ENCODE measurements around the gene PLEKHO1. TPM values are rescaled to one million over a fixed set of nuclear protein-coding genes. Genes with fewer than 3 reads are reported as not detected.

PLEKHO1 gene
- total and polyA plus RNA-seq, 2 donors (not counting 1 experiment from before 2014, with no cell fraction given) = 48.3 to 65.6 TPM

- no peak overlapping the region for H3K4me3 ChIP-seq (replicated peaks in 1 of 4; ENCODE audit: control extremely low read depth in 1 of 4, insufficient read depth in 1 of 4, low read depth in 3 of 4, low read length in 4 of 4)
- DNase-seq (ENCODE audit: low read depth in 2 of 2) = no peak
- no peaks in the 10 kb centered on the region for H3K9me3 ChIP-seq (ENCODE audit: control insufficient read depth, insufficient read depth, low read depth, low read length)
- H3K27ac ChIP-seq (ENCODE audit: insufficient read depth, low read length) = no peak overlapping the region
- H2AFZ ChIP-seq (ENCODE audit: low read length) = no peak overlapping the region
- H3K27me3 ChIP-seq (ENCODE audit: control insufficient read depth, insufficient read depth, low read length) = no peaks in the 10 kb centered on the region
- no peak overlapping the region for H3K9ac ChIP-seq (ENCODE audit: insufficient read depth, low read length)
- no peaks in the 10 kb centered on the region for H3K79me2 ChIP-seq (ENCODE audit: control insufficient read depth, insufficient read depth, low read length)
- H3K4me1 ChIP-seq (ENCODE audit: control insufficient read depth, extremely low read depth, insufficient read depth, low read length) = no peaks in the 10 kb centered on the region
- H4K20me1 ChIP-seq (ENCODE audit: control insufficient read depth, extremely low read depth, insufficient read depth, low read length) = no peaks in the 10 kb centered on the region
- TF ChIP-seq CTCF (conservative IDR thresholded peaks at IDR 0.05 in 1 of 2, IDR thresholded peaks at IDR 0.05 in 1 of 2; ENCODE audit: low read depth in 1 of 2, low read length in 2 of 2) (no peak), EZH2 (IDR thresholded peaks at IDR 0.05; ENCODE audit: low read length, missing control alignments) (no peak)
- no peaks in the 10 kb centered on the region for H3K36me3 ChIP-seq (ENCODE audit: control insufficient read depth, insufficient read depth, low read length)
- H3K4me2 ChIP-seq (ENCODE audit: extremely low read depth, insufficient read depth, low read length) = no peak overlapping the region
Measured at GRCh38 chr1:150179867-150180266, 30.2 kb downstream of the PLEKHO1 start.

GRCh38 chr1:150180474-150180873 is 30.8 kb downstream of the PLEKHO1 start:
- no peak for TF ChIP-seq EZH2 (IDR thresholded peaks at IDR 0.05; ENCODE audit: low read length, missing control alignments)
- H3K4me1 ChIP-seq (ENCODE audit: control insufficient read depth, extremely low read depth, insufficient read depth, low read length) = no peaks in the 10 kb centered on the region
- no peak overlapping the region for H3K4me3 ChIP-seq (replicated peaks in 1 of 4; ENCODE audit: control extremely low read depth in 1 of 4, insufficient read depth in 1 of 4, low read depth in 3 of 4, low read length in 4 of 4)
- no peak for DNase-seq (ENCODE audit: low read depth in 2 of 2)
- no peaks in the 10 kb centered on the region for H4K20me1 ChIP-seq (ENCODE audit: control insufficient read depth, extremely low read depth, insufficient read depth, low read length)
- no peaks in the 10 kb centered on the region for H3K79me2 ChIP-seq (ENCODE audit: control insufficient read depth, insufficient read depth, low read length)
- no peaks in the 10 kb centered on the region for H3K27me3 ChIP-seq (ENCODE audit: control insufficient read depth, insufficient read depth, low read length)
- H3K27ac ChIP-seq (ENCODE audit: insufficient read depth, low read length) = no peak overlapping the region
- H3K9me3 ChIP-seq (ENCODE audit: control insufficient read depth, insufficient read depth, low read depth, low read length) = no peaks in the 10 kb centered on the region
- H3K9ac ChIP-seq (ENCODE audit: insufficient read depth, low read length) = no peak overlapping the region
- no peak overlapping the region for H3K4me2 ChIP-seq (ENCODE audit: extremely low read depth, insufficient read depth, low read length)
- H3K36me3 ChIP-seq (ENCODE audit: control insufficient read depth, insufficient read depth, low read length) = no peaks in the 10 kb centered on the region
- no peak overlapping the region for H2AFZ ChIP-seq (ENCODE audit: low read length)

GRCh38 chr1:150182247-150182646 is 32.5 kb downstream of the PLEKHO1 start:
- peaks cover 7% of the 10 kb centered on the region for H3K4me1 ChIP-seq (ENCODE audit: control insufficient read depth, extremely low read depth, insufficient read depth, low read length)
- H3K27ac ChIP-seq (ENCODE audit: insufficient read depth, low read length) = no peak overlapping the region
- H4K20me1 ChIP-seq (ENCODE audit: control insufficient read depth, extremely low read depth, insufficient read depth, low read length) = no peaks in the 10 kb centered on the region
- no peak overlapping the region for H3K4me3 ChIP-seq (replicated peaks in 1 of 4; ENCODE audit: control extremely low read depth in 1 of 4, insufficient read depth in 1 of 4, low read depth in 3 of 4, low read length in 4 of 4)
- H2AFZ ChIP-seq (ENCODE audit: low read length) = no peak overlapping the region
- H3K9me3 ChIP-seq (ENCODE audit: control insufficient read depth, insufficient read depth, low read depth, low read length) = no peaks in the 10 kb centered on the region
- no peak overlapping the region for H3K9ac ChIP-seq (ENCODE audit: insufficient read depth, low read length)
- H3K79me2 ChIP-seq (ENCODE audit: control insufficient read depth, insufficient read depth, low read length) = no peaks in the 10 kb centered on the region
- TF ChIP-seq CTCF (conservative IDR thresholded peaks at IDR 0.05 in 1 of 2, IDR thresholded peaks at IDR 0.05 in 1 of 2; ENCODE audit: low read depth in 1 of 2, low read length in 2 of 2) = no peak
- TF ChIP-seq EZH2 (IDR thresholded peaks at IDR 0.05; ENCODE audit: low read length, missing control alignments) = no peak
- H3K36me3 ChIP-seq (ENCODE audit: control insufficient read depth, insufficient read depth, low read length) = no peaks in the 10 kb centered on the region
- no peaks in the 10 kb centered on the region for H3K27me3 ChIP-seq (ENCODE audit: control insufficient read depth, insufficient read depth, low read length)
- H3K4me2 ChIP-seq (ENCODE audit: extremely low read depth, insufficient read depth, low read length) = no peak overlapping the region
- DNase-seq (ENCODE audit: low read depth in 2 of 2) = no peak

Measured in fibroblast of lung (primary cell).